GM10847 (cell line): ENCODE results near the gene BRPF3.
A peak's percentile ranks its signal among the peaks of the same experiment; 100 is the strongest.

ENCODE experiments used
- POLR2A ChIP-seq: IDR thresholded peaks from 2 replicates; pipeline ENCODE4 v1.6.1; 2011; ENCODE audit not compliant: insufficient read length; ENCODE audit errors: extremely low read depth

Gene BRPF3

DNA sequence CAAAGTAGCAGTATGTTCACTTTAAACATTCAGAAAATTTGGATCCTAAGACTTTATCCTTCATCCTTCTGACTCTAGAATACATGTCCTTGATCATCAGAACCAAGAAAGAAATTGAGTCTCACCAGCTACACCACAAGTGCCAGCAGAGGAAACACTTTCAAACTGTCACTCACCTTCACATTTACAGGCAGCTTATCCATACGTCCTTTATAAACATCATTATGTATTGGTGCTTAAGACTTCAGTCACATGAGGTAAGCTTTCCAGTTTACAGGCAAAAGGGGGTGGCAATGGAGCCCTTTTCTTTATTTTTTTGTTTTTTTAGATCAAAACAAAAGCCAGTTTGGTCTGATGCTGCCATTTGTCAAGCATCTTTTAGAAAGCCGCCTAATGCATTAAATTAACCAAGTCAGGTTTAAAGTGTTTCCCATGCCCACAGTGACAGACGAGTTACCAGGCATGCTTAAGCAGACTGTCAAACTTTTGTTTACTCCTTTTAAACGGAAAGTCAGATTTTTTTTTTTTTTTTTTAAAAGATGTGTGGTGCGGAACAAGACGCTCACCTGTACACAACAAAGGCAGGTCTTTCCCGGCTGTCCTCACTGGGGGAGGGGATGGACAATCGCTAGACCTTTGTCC is 952 bp upstream of the BRPF3 start:
- TF ChIP-seq POLR2A, result no peak

DNA sequence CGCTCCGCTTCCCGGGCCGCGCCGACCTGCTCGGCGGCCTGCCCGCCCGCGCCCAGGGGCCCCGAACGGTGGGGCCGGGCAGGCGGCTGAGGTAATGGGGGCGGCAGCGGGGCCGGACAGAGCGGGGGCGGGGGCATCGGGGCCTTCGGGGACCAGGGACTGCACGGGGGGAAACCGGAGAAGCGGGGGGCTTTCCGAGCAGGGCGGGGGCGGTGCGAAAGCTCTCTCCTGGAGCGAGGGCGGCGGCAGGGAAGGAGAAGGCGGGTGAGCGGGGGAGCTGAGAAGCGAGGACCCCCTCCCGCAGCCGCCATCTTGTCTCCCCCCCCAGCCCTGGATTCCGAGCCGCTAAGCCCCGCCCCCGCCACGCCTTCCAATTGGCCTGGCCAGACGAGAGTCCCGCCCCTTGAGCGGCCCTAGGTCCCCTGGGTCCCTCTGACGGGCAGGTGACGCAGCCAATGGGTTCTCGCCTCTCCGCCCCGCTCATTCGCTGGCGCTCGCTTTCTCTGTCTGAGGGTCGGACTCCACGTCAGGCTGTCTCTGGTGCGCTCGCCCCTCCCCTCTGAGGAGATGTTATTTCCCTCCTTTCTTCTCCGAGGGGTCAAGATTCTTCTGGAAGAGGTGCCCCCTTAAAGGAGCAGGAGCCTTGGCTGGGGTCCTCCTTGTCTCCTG is 470 bp downstream of the BRPF3 start:
- peak; percentile 34 for TF ChIP-seq POLR2A

DNA sequence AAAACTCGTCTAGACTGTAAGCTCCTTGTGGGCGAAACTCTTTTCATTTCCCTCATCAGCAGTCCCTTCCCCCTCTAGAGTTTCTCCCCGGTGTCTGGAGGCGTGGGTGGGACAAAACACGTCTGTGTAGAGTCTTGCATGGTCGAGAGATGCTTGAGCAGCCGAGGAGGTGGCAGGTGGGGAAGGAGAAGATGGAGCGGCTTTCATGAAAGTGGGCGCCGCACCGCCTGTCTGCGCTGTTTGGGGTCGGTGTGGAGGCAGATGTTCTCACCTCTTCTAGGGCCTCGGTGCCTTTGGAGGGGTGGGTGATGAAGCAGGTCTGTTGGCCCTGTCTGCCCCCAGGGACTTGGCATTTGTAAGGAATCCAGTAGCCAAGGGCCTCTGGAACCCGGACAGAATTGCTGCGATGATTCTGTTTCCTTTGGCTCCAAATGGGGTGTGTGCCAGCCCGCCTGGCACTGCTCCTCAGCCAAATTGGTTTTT is 1.2 kb downstream of the BRPF3 start:
- no peak for TF ChIP-seq POLR2A

DNA sequence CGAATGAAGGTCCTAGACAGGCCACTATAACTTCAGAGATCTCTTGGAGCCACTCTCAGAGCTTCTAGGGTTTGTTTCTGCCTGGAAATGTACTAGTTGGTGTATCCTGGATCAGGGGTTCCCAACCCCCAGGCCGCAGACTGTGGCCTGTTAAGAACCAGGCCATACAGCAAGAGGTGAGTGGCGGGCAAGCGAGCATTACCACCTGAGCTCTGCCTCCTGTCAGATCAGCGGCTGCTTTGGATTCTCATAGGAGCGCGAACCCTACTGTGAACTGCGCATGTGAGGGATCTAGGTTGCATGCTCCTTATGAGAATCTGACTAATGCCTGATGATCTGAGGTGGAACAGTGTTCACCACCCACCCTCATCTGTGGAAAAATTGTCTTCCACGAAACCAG is 2.4 kb downstream of the BRPF3 start:
- no peak for TF ChIP-seq POLR2A

DNA sequence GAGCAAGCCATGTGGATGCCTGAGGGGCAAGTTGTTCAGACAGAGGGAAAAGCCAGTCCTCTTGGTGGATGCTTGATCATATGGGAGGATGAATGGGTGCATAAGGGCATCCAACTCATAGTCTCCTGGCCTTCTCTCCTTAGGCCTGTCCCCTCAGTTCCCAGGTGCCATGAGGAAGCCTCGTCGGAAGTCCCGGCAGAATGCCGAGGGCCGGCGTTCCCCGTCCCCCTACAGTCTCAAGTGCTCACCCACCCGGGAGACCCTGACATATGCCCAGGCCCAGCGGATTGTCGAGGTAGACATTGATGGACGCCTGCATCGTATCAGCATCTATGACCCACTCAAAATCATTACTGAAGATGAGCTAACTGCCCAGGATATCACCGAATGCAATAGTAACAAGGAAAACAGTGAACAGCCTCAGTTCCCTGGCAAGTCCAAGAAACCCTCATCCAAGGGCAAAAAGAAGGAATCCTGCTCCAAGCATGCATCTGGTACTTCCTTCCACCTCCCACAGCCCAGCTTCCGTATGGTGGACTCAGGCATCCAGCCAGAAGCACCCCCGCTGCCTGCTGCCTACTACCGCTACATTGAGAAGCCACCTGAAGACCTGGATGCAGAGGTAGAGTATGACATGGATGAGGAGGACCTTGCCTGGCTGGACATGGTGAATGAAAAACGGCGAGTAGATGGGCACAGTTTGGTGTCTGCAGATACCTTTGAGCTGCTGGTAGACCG is 3.8 kb downstream of the BRPF3 start:
- TF ChIP-seq POLR2A, result no peak

DNA sequence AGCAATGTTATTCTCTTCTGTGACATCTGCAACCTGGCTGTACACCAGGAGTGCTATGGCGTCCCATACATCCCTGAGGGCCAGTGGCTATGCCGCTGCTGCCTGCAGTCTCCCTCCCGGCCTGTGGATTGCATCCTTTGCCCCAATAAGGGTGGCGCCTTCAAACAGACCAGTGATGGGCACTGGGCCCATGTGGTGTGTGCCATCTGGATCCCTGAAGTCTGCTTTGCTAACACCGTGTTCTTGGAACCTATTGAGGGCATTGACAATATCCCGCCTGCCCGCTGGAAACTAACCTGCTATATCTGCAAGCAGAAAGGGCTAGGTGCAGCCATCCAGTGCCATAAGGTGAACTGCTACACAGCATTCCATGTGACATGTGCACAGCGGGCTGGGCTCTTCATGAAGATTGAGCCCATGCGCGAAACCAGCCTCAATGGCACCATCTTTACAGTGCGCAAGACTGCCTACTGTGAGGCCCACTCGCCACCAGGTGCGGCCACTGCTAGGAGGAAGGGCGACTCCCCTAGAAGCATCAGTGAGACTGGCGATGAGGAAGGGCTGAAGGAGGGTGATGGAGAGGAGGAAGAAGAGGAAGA is 4.6 kb downstream of the BRPF3 start:
- TF ChIP-seq POLR2A, result no peak

DNA sequence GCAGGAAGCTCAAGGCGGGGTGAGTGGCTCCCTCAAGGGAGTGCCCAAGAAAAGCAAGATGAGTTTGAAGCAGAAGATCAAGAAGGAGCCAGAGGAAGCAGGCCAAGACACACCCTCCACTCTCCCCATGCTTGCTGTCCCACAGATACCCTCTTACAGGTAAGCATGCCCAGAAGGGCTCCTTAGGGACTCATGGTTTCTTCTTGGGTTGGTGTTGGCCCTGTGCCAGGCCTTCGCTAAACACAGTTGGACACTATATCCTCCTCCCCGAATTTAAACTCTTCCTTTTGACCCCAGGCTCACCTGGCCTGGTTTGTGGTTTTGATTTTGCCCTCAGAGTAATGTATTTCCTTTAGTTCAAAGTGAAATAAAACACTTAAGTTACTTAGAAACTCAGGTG is 5.1 kb downstream of the BRPF3 start:
- no peak for TF ChIP-seq POLR2A

DNA sequence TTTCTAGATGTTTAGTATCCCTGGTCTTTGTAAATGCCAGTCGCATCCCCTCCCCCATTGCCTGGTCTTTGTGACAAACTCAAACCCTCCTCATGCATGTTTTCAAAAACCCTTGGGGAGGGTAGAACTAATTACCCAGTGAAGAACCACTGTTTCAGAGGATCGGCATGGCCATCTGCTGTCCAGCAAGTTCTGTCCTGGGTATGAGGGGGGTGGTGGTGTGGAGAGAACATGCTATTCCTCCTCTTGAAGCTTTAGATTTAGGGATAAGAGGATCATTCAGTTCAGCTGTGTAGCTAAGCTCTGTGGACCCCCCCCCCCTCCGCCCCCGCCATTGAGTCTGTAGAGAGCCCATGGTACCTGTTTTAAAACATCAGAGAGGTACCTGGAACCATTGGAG is 5.6 kb downstream of the BRPF3 start:
- TF ChIP-seq POLR2A, result no peak

DNA sequence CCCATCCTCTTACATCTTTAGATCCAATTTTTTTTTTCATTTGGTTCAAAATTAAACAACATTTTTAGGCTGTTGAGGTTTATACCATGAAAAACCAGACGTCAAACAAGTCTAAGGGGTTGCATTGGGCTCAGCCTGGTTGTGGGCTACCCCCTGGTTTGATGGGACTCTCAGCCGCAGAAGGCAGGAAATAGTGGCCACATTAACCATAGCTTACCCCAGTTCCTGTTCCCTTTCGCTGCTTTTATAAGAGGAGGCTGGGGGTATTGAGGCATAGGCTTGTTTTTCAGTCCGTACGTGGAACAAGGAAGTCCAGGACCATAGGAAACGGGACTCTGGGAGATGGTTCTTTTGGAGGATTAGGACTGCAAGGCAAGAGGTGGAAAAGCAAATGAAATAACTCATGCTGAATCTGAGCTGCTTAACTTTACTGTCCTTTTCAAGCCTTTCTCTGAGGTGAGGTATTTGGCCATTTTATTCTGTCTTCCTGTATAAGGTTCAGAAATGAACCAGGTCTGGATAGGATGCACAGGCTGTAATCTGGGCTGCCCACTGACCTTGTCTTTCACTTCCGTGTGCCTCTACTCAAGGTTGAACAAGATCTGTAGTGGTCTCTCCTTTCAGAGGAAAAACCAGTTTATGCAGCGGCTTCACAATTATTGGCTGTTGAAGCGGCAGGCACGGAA is 7.7 kb downstream of the BRPF3 start:
- TF ChIP-seq POLR2A, result no peak

DNA sequence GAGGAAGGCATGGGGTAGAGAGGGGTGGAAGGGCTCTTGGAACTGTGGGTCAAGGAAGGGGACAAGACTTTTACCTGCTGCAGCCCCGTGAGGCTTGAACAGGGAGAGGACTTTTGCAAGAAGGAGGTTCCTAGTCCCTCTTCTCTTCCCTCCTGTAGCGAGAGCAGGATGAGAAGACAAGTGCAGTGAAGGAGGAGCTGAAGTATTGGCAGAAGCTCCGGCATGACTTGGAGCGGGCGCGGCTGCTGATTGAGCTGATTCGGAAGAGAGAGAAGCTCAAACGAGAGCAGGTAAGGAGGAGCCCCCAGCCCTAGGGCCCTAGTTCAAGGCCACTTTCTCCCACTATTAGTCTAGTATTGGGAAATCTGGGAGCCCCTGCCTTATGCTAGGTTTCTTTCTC is 10.6 kb downstream of the BRPF3 start:
- TF ChIP-seq POLR2A, result no peak

DNA sequence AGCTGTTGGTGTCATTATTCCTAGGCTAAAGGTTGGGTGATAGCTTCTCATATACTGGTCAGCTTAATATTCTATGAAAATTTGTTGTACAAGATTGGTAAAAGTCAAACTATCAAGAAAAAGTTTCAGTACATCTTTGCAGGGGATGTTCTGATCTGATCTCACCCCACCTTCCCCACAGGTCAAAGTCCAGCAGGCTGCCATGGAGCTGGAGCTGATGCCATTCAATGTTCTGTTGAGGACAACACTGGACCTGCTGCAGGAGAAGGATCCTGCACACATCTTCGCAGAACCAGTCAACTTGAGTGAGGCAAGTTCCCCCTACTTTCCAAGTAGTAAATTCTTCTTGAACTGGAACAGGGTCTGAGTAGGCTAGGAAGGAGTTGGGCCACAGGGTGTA is 13.1 kb downstream of the BRPF3 start:
- no peak for TF ChIP-seq POLR2A

DNA sequence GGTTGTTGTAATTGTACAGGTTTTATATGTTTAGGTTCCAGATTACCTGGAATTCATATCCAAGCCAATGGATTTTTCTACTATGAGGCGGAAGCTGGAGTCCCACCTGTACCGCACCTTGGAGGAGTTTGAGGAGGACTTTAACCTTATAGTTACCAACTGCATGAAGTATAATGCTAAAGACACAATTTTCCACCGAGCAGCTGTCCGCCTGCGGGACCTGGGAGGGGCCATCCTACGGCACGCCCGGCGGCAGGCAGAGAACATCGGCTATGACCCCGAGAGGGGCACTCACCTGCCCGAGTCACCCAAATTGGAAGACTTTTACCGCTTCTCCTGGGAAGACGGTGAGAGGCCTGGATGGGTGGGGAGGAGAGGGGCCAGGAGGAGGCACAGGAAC is 13.6 kb downstream of the BRPF3 start:
- no peak for TF ChIP-seq POLR2A

DNA sequence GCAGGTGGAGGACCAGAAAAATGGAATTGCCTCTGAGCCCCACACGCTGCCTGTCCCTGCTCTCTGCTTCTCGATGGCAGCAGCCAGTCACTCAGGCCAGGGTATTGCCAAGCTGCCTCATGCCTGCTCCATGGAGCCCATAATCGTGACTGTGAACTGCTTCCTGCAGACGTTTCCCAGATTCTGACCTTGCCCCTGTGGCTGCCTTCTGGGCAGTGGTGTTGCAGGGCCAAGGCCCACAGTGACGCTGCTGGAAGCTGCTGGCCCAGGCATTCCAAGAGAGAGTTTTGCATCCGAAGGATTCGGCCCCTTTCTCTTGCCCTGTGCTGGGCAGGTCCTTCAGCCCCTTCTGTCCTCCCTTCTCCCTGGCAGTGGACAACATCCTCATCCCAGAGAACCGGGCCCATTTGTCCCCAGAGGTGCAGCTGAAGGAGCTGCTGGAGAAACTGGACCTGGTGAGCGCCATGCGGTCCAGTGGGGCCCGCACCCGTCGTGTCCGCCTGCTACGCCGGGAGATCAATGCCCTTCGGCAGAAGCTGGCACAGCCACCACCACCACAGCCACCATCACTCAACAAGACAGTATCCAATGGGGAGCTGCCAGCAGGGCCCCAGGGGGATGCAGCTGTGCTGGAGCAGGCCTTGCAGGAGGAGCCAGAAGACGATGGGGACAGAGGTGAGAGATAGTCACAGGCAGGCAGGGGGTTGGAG is 14.5 kb downstream of the BRPF3 start:
- no peak for TF ChIP-seq POLR2A

DNA sequence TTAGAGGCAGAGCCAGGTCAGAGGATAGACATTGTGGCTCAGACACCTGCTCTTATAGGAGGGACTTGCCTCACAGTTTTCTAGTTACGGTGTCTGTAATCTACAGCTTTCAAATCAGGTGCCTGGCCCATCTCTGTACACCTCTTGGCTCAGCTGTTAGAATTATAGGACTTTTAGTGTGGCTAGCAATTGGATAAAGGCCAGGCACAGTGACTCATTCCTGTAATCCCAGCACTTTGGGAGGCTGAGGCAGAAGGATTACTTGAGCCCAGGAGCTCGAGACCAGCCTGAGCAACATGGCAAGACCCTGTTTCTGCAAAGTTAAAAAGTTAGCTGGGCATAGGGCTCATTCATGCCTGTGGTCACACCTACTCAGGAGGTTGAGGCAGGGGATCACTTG is 20.0 kb downstream of the BRPF3 start:
- TF ChIP-seq POLR2A, result no peak

DNA sequence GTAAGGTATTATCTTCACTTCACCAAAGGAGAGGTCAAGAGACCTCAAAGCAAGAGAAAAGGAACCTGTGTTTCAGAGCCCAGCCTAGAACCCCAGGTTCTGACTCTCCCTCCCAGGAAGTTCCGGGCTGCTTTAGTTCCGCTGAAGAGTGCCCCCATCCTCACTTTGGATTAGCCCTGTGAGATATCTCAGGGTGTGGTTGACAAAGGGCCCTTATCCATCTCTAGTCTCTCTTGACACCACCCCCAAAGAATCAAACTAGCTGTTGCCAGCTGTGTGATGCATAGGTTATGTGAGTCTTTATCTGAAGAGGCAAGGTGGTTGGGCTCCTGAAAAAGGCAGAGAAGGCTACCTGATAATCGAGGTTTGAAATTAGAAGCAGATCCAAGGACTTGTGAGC is 20.6 kb downstream of the BRPF3 start:
- TF ChIP-seq POLR2A, result no peak
